Measurements from ENCODE around the gene OR2H2. TPM values are rescaled to one million over a fixed set of nuclear protein-coding genes. Genes with fewer than 3 reads are reported as not detected.

OR2H2 gene
- total RNA-seq, 4 donors from 2014 or later: not detected

- WGBS, 2 donors (ENCODE audit: low coverage in 1 of 2): 68 to 89% methylated on average over 1 of the region's 1 CpG
- Histone ChIP-seq H3K36me3 (no peaks in the 10 kb centered on the region), H3K27me3 (no peaks in the 10 kb centered on the region), H3K4me1 (no peaks in the 10 kb centered on the region), H3K9me3 (no peaks in the 10 kb centered on the region), H3K4me3 (no peak overlapping the region), H3K27ac (no peak overlapping the region)
- TF ChIP-seq POLR2A (IDR thresholded peaks at IDR 0.05): no peak
- TF ChIP-seq EP300 (IDR thresholded peaks at IDR 0.05; ENCODE audit: low read depth): no peak
- no peak for TF ChIP-seq POLR2AphosphoS5 (IDR thresholded peaks at IDR 0.05)
- no peak for TF ChIP-seq CTCF (IDR thresholded peaks at IDR 0.05)
- no peak for DNase-seq
- intact Hi-C loops (cut with DNase I; ENCODE audit: low total_unique reads) (no loop called here), in situ Hi-C loops (cut with MboI; ENCODE audit: low pct_ligation_motif_present in 1 of 4, low pct_unique_long_range_greater_than_20kb in 1 of 4, low sequenced_read_pairs in 3 of 4) (no loop called here)
Measured at GRCh38 chr6:29619578-29620160, 34.7 kb downstream of the OR2H2 start.

GRCh38 chr6:29620630-29621029, 35.7 kb downstream of the OR2H2 start:
- H3K27ac ChIP-seq: no peak overlapping the region
- TF ChIP-seq POLR2A (IDR thresholded peaks at IDR 0.05) (no peak), EP300 (IDR thresholded peaks at IDR 0.05; ENCODE audit: low read depth) (no peak), POLR2AphosphoS5 (IDR thresholded peaks at IDR 0.05) (no peak), CTCF (IDR thresholded peaks at IDR 0.05) (no peak)
- H3K27me3 ChIP-seq: no peaks in the 10 kb centered on the region
- in situ Hi-C loops (cut with MboI; ENCODE audit: low pct_ligation_motif_present in 1 of 4, low pct_unique_long_range_greater_than_20kb in 1 of 4, low sequenced_read_pairs in 3 of 4): no loop called here
- H3K4me1 ChIP-seq: no peaks in the 10 kb centered on the region
- DNase-seq: no peak
- no peak overlapping the region for H3K4me3 ChIP-seq
- no peaks in the 10 kb centered on the region for H3K36me3 ChIP-seq
- WGBS, 2 donors (ENCODE audit: low coverage in 1 of 2): 72 to 81% methylated on average over 3 to 4 of the region's 4 CpGs
- intact Hi-C loops (cut with DNase I; ENCODE audit: low total_unique reads): no loop called here
- H3K9me3 ChIP-seq: no peaks in the 10 kb centered on the region

- H3K27ac ChIP-seq: no peak overlapping the region
- H3K4me1 ChIP-seq: peaks cover 5 to 18% (median 14%) of the 10 kb centered on the region in 4 donors
- no peak for TF ChIP-seq CTCF (IDR thresholded peaks at IDR 0.05)
- no peak for TF ChIP-seq EP300 (IDR thresholded peaks at IDR 0.05; ENCODE audit: low read depth)
- no peak for TF ChIP-seq POLR2A (IDR thresholded peaks at IDR 0.05)
- no peak for TF ChIP-seq POLR2AphosphoS5 (IDR thresholded peaks at IDR 0.05)
- H3K27me3 ChIP-seq: peaks cover 15% of the 10 kb centered on the region
- DNase-seq: no peak
- no peaks in the 10 kb centered on the region for H3K9me3 ChIP-seq
- no peaks in the 10 kb centered on the region for H3K36me3 ChIP-seq
- intact Hi-C loops (cut with DNase I; ENCODE audit: low total_unique reads) (no loop called here), in situ Hi-C loops (cut with MboI; ENCODE audit: low pct_ligation_motif_present in 1 of 4, low pct_unique_long_range_greater_than_20kb in 1 of 4, low sequenced_read_pairs in 3 of 4) (no loop called here)
- WGBS, 2 donors (ENCODE audit: low coverage in 1 of 2): 80% methylated on average over 3 of the region's 3 CpGs; no CpG with 5 or more reads in 1 of the 2 donors
- H3K4me3 ChIP-seq: no peak overlapping the region
Measured at GRCh38 chr6:29624520-29624961, 39.6 kb downstream of the OR2H2 start.

GRCh38 chr6:29625337-29625930, 40.5 kb downstream of the OR2H2 start:
- Histone ChIP-seq H3K9me3 (no peaks in the 10 kb centered on the region), H3K27ac (no peak overlapping the region), H3K27me3 (peaks cover 18% of the 10 kb centered on the region), H3K36me3 (no peaks in the 10 kb centered on the region), H3K4me1 (peaks cover 5 to 18% (median 14%) of the 10 kb centered on the region in 4 donors), H3K4me3 (no peak overlapping the region)
- DNase-seq: no peak
- 66 to 67% methylated on average over 5 to 7 of the region's 7 CpGs for WGBS, 2 donors (ENCODE audit: low coverage in 1 of 2)
- intact Hi-C loops (cut with DNase I; ENCODE audit: low total_unique reads): no loop called here
- in situ Hi-C loops (cut with MboI; ENCODE audit: low pct_ligation_motif_present in 1 of 4, low pct_unique_long_range_greater_than_20kb in 1 of 4, low sequenced_read_pairs in 3 of 4): no loop called here
- TF ChIP-seq POLR2A (IDR thresholded peaks at IDR 0.05): no peak
- TF ChIP-seq CTCF (IDR thresholded peaks at IDR 0.05): no peak
- TF ChIP-seq POLR2AphosphoS5 (IDR thresholded peaks at IDR 0.05): no peak
- TF ChIP-seq EP300 (IDR thresholded peaks at IDR 0.05; ENCODE audit: low read depth): no peak
